Measurements from ENCODE around the gene LSM2. TPM values are rescaled to one million over a fixed set of nuclear protein-coding genes. Genes with fewer than 3 reads are reported as not detected.

The LSM2 gene
- total and polyA plus RNA-seq, 2 donors from 2014 or later: 41.6 to 70.6 TPM

DNA sequence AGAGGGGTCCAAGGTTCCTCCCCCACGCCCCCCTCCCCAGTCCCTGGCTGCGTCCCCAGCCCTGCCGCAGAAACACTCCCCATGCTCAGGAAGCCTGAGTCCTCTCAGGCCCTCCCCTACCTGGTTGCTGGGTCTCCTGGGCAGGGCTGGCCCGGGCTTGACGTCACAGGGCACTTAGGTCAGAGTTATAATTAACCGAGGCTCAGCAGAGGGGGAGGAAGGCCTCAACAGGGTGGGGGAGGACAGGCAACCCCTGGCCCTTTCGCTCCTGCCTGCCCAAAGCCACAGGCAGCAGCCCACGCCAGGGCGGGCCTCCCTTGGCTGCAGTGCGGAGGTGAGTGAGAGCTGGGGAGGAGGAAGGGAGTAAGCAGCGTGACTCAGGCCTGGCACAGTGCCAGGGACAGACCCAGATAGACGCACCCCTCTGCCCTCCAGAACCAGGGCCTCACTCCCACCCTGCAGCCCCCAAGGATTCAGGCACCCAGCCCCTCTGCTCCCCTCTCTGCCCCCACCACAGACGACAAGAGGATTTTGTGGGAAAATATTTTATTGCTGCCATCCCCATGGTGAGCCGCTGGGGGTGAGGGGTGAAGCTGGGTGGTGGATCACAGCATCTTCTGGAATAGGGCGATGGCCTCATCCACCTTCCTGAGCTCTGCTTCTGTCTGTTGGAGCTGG, 29.6 kb downstream of the LSM2 start, which contains the start of gene VWA7:
Gene VWA7 (minus strand): TSS at position 340 of the 678 bp plus-strand sequence. CDS start 549 bp downstream, outside the sequence.
- peak; percentile 42 for FAIRE-seq
- H3K27ac ChIP-seq (ENCODE audit: low read depth in 2 of 2, low read length in 2 of 2): peak within 1 kb of the TSS; percentile 77 to 92
- H3K9ac ChIP-seq (ENCODE audit: low read length in 3 of 3): peak within 1 kb of the TSS in 1 of 3 donors; percentile 48
- H3K36me3 ChIP-seq (ENCODE audit: control insufficient read depth in 2 of 3, insufficient read depth in 3 of 3, low read length in 3 of 3): peaks cover 0 to 7% (median 3%) of the 10 kb centered on the region in 3 donors
- H3K27me3 ChIP-seq (ENCODE audit: control insufficient read depth, insufficient read depth, low read length): no peaks in the 10 kb centered on the region
- DNase-seq: peak; percentile 93 to 96 (median 95)
- no peaks in the 10 kb centered on the region for H3K9me3 ChIP-seq (ENCODE audit: control insufficient read depth in 2 of 3, insufficient read depth in 1 of 3, low read length in 3 of 3)
- peaks cover 0 to 19% (median 0%) of the 10 kb centered on the region in 3 donors for H3K4me1 ChIP-seq (ENCODE audit: control insufficient read depth in 2 of 3, insufficient read depth in 2 of 3, low read depth in 1 of 3, low read length in 3 of 3)
- TF ChIP-seq, protein P1, sequence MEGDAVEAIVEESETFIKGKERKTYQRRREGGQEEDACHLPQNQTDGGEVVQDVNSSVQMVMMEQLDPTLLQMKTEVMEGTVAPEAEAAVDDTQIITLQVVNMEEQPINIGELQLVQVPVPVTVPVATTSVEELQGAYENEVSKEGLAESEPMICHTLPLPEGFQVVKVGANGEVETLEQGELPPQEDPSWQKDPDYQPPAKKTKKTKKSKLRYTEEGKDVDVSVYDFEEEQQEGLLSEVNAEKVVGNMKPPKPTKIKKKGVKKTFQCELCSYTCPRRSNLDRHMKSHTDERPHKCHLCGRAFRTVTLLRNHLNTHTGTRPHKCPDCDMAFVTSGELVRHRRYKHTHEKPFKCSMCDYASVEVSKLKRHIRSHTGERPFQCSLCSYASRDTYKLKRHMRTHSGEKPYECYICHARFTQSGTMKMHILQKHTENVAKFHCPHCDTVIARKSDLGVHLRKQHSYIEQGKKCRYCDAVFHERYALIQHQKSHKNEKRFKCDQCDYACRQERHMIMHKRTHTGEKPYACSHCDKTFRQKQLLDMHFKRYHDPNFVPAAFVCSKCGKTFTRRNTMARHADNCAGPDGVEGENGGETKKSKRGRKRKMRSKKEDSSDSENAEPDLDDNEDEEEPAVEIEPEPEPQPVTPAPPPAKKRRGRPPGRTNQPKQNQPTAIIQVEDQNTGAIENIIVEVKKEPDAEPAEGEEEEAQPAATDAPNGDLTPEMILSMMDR (IDR thresholded peaks at IDR 0.05; ENCODE audit: borderline replicate concordance, extremely low read depth, insufficient read depth): no peak
- intact Hi-C loops (cut with DNase I): no loop called here
- H3K4me3 ChIP-seq (ENCODE audit: low read length in 3 of 3): peak within 1 kb of the TSS in 1 of 3 donors; percentile 31

DNA sequence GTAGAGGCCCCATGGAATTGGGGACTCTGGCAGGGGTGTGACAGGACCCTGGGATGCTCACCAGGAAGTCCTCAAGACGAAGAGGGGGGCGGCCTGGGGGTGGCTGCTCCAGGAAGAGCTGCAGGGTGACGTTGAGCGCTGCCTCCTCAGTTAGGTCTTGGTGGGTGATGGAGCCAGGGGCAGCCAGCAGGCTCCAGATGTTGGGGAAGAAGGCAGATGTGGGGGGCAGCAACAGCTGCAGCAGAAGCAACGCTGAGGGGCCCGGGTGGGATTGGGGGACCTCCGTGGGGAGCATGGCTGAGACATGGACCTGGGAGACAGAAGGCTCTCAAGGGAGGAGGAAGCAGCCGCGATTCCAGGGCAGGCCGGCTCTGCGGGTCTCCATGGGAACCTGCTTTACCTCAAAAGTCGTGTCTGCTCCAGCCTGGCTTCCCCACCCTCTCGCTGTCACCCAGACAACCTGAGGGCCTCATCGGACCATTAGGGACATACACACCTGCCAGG, 30.2 kb downstream of the LSM2 start:
- Histone ChIP-seq H3K36me3 (ENCODE audit: control insufficient read depth in 2 of 3, insufficient read depth in 3 of 3, low read length in 3 of 3) (peaks cover 0 to 7% (median 0%) of the 10 kb centered on the region in 3 donors), H3K27me3 (ENCODE audit: control insufficient read depth, insufficient read depth, low read length) (no peaks in the 10 kb centered on the region), H3K4me3 (ENCODE audit: low read length in 3 of 3) (peak overlapping the region in 1 of 3 donors; percentile 31), H3K9me3 (ENCODE audit: control insufficient read depth in 2 of 3, insufficient read depth in 1 of 3, low read length in 3 of 3) (no peaks in the 10 kb centered on the region), H3K4me1 (ENCODE audit: control insufficient read depth in 2 of 3, insufficient read depth in 2 of 3, low read depth in 1 of 3, low read length in 3 of 3) (peaks cover 0 to 19% (median 0%) of the 10 kb centered on the region in 3 donors), H3K9ac (ENCODE audit: low read length in 3 of 3) (peak overlapping the region in 1 of 3 donors; percentile 48), H3K27ac (ENCODE audit: low read depth in 2 of 2, low read length in 2 of 2) (peak overlapping the region; percentile 77 to 92)
- intact Hi-C loops (cut with DNase I): no loop called here
- DNase-seq (peak in 1 of 5 donors; percentile 87), FAIRE-seq (no peak)
- TF ChIP-seq, protein P1 (IDR thresholded peaks at IDR 0.05; ENCODE audit: borderline replicate concordance, extremely low read depth, insufficient read depth): no peak

DNA sequence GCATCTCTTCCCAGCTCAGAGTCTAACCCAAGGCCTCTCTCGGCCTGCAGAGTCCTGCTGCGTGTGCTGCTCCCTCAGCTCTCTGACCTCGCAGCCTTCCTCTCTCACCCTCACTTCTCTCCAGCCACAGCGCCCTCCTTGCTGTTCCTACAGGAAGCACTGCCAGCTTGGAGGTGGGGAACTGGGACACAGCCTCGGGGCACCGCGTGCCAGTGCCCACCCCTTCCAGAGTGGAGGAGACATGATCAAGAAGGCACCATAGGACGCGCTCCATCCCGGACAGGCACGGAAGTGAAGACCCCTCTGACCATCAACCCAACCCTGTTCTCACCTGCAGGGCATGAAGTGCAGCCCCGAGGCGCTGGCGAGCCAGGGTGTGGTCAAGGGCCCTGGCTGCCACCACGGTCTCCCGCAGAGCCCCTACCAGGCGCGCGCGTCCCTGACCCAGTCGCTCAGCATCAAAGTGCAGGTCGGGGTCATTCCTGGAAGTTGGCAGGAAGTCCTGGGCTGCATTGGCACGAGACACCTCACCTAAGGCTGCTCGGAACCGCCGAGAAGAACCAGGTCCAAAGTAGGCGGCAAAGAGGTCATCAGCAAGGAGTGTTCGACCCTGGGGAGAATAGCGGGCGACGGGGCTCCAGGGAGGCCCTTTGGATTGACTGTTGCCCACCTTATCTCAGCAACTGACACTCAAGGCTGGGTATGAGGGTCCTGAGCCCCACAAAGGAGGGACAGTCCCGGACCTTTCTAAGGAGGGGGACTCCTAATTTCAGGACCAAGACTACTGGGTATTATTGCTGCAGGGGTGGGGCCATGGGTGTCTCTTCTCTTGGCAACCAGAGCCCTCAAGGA, 30.9 kb downstream of the LSM2 start:
- no peak for FAIRE-seq
- no peak for DNase-seq
- TF ChIP-seq, protein P1 (IDR thresholded peaks at IDR 0.05; ENCODE audit: borderline replicate concordance, extremely low read depth, insufficient read depth): no peak
- Histone ChIP-seq H3K27ac (ENCODE audit: low read depth in 2 of 2, low read length in 2 of 2) (peak overlapping the region; percentile 77 to 92), H3K4me3 (ENCODE audit: low read length in 3 of 3) (peak overlapping the region in 1 of 3 donors; percentile 31), H3K9me3 (ENCODE audit: control insufficient read depth in 2 of 3, insufficient read depth in 1 of 3, low read length in 3 of 3) (no peaks in the 10 kb centered on the region), H3K36me3 (ENCODE audit: control insufficient read depth in 2 of 3, insufficient read depth in 3 of 3, low read length in 3 of 3) (peaks cover 0 to 7% (median 0%) of the 10 kb centered on the region in 3 donors), H3K27me3 (ENCODE audit: control insufficient read depth, insufficient read depth, low read length) (no peaks in the 10 kb centered on the region), H3K9ac (ENCODE audit: low read length in 3 of 3) (peak overlapping the region in 1 of 3 donors; percentile 19), H3K4me1 (ENCODE audit: control insufficient read depth in 2 of 3, insufficient read depth in 2 of 3, low read depth in 1 of 3, low read length in 3 of 3) (peaks cover 0 to 19% (median 0%) of the 10 kb centered on the region in 3 donors)
- intact Hi-C loops (cut with DNase I): no loop called here

Measured in kidney (tissue), 14 donors.